SH-SY5Y (cell line): ENCODE data around the gene ZC2HC1B.

Experiments
- GATA2 ChIP-seq: IDR thresholded peaks from 2 replicates; pipeline ENCODE4 v1.6.1; 2011; ENCODE audit warnings: mild to moderate bottlenecking, low read depth, low read length
- GATA3 ChIP-seq: IDR thresholded peaks from 2 replicates; pipeline ENCODE4 v1.6.1; 2011; ENCODE audit warnings: low read depth, mild to moderate bottlenecking, low read length, moderate library complexity

ZC2HC1B gene, protein sequence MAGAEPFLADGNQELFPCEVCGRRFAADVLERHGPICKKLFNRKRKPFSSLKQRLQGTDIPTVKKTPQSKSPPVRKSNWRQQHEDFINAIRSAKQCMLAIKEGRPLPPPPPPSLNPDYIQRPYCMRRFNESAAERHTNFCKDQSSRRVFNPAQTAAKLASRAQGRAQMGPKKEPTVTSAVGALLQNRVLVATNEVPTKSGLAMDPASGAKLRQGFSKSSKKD

DNA sequence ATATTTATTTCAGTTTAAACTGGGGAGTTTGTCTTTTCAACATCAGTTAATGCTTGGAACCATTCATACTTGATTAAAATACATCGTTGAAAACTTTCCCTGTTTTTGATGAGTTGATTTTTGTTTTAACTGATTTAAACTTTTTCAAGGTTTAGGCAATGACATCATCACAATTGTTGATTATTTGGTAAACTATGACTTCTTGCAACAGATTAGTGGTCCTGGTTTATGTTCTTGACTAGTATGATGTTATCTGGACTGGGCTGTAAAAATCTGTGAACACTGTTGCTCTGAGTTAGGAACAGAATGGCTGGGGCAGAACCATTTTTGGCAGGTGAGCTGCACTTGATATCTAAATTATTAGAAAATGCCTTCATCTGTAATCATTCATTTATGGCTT is at the start of gene ZC2HC1B:
Gene ZC2HC1B (plus strand): TSS at position 241 of the 400 bp plus-strand sequence. CDS start 66 bp downstream, at position 307.
- TF ChIP-seq GATA2 (no peak), GATA3 (no peak)

DNA sequence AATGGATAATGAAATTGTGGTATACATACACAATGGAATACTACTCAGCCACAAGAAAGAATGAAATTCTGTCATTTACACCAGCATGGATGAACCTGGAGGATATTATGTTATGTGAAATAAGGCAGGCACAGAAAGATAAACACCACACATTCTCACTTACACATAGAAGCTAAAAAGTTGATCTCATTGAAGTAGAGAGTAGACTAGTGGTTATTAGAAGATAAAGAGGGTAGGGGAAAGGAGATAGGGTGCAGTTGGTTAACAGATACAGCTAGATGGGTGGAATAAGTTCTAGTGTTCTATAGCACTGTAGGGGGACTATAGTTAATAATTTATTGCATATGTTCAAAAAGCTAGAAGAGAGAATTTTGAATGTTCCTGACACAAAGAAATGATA is 46.7 kb upstream of the ZC2HC1B start:
- TF ChIP-seq GATA2: no peak
- TF ChIP-seq GATA3: no peak

DNA sequence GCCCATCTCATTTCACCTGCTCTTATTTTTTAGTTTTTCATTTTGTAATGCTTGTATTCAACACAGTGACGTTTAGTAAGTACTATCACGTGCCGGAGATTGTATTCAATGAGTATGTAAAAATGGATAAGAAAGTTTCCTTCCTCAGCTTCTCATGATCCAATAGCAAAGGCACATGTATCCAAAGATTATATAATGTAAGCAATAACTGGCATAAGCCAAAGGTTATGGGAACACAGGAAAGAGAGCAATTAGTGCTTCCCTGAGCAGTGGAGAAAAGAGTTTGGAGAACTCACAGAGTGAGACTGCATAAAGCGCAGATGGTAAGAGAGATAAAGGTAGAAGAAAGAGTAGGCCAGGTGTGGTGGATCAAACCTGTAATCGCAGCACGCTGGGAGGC is 42.9 kb upstream of the ZC2HC1B start:
- no peak for TF ChIP-seq GATA2
- no peak for TF ChIP-seq GATA3

DNA sequence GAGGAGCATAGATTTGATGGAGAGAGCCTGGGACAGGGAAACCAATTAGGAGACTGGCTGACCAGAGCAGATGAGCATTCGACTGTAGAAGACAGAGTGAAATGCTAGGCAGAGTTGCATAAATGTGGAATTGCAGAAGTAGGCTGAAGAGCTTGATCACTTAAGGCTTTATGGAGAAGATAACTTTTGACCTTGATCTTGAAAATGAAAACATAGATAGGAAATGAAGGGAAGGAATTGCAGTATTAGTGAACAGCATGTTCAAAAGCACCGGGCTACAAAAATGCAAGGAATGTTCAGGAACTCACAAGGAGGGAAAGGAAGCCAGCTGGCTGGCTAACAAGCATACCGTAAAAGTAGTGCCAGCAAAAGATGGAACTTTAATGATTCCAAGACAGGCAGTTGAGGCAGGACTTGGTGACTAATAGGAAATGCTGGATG is 41.7 kb upstream of the ZC2HC1B start:
- no peak for TF ChIP-seq GATA2

DNA sequence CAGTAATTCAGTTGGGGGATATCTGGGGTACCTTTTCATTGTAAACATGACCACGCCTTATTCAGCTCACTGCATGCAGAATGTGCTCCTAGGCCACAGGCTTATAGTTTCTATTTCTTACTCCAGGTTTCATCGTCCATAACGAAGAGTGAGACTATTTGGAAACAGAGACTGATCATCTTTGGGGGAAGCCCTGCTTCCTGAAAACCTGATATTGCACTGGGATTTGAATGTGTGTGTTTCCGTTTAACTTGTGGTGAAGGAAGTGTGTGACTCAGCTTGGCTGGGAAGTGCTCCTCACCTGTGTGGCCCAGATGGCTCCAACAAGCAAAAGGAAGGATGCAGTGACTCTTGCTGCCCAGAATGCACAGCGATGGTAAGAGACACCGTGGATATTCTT is 40.7 kb upstream of the ZC2HC1B start:
- TF ChIP-seq GATA2: no peak
- no peak for TF ChIP-seq GATA3

DNA sequence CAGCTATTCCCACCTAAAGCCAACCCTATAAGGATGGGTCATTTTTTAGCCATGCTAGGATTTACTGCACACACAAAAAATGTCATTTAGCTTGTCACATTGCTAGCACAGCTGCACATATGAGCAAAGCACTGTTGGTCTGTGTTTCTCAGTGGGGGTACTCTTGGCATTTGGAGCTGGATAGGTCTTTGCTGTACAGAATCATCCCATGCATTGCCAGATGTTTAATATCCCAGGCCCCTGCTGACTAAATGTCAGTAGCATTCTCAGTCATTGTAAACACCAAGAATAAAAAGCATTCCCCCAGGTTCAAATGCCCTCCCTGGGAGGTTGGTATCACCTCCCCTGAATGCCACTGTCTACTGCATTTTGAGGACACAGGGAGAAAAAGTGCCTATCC is 35.7 kb upstream of the ZC2HC1B start:
- no peak for TF ChIP-seq GATA2
- TF ChIP-seq GATA3: no peak

DNA sequence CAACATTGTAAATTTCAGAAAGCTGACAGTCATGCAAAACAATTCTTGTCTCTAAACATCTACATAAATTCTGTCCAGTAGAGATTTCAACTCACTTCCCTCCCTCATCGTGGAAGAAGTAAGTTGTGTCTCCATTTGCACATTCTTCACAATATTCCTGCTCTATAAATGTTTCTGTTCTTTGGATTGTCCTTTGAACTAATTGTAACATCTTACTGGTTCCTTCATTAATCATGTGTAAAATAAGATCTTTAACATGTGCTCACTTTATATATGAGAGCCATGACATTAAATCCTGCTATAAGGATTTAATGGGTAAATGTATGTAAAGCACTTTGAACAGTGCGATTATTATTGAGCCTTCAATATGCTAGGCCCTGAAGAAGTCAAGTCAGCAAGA is 28.1 kb upstream of the ZC2HC1B start:
- TF ChIP-seq GATA2 (no peak), GATA3 (no peak)

DNA sequence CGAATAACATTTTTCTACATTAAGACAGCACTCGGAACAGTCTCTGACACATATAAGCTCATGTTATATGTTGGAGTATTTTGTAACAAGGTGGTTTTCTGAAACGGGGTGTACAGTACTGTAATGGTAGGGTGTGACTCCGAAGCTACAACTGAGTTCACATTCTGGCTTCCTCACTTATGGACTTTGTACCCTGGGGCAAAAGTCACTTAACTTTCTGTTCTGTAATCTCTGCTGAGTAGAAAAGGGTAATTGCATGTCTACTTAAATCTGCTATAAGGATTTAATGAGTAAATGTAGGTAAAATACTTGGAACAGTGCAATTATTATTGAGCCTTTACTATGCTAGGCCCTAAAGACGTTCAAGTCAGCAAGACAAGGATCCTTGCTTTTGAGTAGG is 25.9 kb upstream of the ZC2HC1B start:
- no peak for TF ChIP-seq GATA2
- TF ChIP-seq GATA3: no peak

DNA sequence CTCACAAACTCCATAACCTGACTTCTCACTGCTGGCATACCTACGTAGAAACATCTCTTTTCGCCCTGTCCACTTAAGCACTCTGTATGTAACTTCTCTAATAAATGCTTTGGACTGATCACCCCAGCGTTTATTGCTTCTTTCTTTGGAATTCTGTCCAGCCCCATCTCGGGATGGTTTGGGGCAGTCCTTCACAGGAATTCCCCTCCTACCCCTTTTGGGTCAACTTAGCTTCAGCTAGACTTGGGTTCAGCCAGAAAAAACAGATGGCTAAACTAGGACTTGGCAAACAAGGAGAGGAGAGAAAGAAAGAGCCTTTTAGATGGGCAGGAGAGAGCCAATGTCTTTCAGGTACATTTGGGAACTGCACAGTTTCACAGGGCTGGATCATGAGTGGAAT is 25.1 kb upstream of the ZC2HC1B start:
- TF ChIP-seq GATA3 (no peak), GATA2 (no peak)

DNA sequence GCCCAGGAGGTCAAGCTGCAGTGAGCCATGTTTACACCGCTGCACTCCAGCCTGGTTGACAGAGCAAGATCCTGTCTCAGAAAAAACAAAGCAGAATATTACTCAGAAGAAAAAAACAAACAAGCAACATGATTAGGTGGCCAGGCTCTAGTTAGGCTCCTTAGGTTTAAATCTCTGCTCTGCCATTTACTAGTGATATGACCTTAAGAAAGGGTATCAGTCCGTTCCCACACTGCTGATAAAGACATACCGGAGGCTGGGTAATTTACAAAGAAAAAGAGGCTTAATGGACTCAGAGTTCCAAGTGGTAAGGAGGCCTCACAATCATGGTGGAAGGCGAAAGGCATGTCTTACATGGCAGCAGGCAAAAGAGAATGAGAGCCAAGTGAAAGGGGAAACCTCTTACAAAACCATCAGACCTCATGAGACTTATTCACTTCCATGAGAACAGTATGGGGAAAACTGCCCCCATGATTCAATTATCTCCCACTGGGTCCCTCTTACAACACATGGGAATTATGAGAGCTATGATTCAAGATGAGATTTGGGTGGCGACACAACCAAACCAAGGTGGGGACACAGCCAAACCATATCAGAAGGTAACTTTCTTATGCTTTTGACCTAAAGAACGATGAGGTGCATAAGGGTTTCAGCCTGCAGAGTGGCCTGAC is 23.5 kb upstream of the ZC2HC1B start:
- TF ChIP-seq GATA2 (no peak), GATA3 (no peak)

DNA sequence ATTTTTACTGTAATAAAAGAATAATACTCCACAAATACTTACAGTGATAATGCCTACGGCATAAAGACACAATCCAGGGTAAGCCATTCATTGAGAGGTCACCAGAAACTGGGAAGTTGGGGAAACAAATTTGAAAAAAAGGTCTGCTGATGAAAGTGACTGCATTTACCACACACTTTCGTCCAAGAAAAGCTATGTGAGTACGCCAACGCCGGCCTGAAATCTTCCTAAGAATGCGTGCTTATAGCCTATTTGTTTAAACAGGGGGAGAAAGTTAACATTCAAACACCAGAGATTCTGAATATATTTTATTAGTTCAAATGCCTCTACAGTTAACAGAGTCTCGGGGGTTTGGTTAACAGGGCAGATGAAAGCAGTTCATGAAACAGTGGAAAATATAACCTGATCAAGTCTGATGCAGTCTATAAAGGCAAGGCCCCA is 21.8 kb upstream of the ZC2HC1B start:
- TF ChIP-seq GATA2 (no peak), GATA3 (no peak)

DNA sequence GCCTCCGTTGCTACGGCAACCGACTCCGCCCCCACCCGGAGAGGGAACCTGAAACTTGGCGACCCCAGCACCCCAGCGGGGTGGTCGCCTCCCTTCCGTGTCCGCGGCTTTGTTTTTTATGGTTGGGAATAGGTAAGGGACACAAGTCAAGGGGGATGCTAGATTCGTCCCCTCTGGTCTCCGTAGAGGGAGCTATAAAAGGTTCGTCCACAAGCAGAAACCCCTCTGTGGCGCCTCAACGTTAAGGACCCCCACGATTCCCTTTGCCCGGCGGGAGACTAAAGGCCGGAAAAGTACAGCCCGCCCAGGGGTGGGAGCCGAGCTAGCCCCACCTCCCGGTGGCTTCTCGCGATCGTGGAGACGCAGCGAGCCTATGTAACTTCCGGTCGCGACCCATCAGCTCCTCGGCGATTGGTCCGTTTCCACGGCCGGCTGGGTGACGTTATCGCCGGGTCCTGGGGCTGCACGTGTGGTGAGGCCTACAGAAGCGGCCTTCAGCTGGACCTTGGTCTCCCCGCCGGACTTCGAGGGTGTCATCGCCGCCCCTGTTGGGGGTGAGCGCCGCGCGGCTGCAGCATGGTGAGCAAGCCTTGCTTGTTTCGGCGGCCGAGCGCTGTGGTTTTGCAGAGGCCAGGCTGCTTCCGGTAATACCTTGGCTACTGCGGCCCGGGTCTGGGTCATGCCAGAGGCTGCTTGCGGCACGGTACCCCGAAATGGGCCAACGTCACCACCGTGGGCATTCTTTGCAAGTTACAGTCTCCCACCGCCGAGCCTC is 21.2 kb upstream of the ZC2HC1B start, which contains the start of gene LTV1:
Gene LTV1 (plus strand): TSS at position 437 of the 775 bp plus-strand sequence. CDS start 140 bp downstream, at position 577.
- TF ChIP-seq GATA3 (no peak), GATA2 (0 out of 2 replicates have a peak, but pooled peaks have one; percentile 30)

DNA sequence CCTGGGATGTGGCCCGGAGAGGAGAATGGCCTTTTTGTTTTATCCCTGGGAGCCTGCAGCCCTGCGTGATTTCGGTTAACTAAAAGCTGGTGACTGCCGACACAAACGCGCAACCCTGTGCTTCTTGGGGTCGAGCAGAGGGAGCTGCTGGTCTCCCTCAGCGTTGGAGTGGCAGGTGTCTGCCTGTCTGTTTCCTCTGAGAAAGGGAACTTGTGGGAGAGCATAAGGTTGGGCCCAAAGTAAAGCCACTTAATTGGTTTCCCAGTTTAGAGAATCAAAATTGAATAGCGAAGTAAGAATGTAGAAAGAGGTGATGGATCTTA is 20.6 kb upstream of the ZC2HC1B start:
- TF ChIP-seq GATA2 (no peak), GATA3 (no peak)

DNA sequence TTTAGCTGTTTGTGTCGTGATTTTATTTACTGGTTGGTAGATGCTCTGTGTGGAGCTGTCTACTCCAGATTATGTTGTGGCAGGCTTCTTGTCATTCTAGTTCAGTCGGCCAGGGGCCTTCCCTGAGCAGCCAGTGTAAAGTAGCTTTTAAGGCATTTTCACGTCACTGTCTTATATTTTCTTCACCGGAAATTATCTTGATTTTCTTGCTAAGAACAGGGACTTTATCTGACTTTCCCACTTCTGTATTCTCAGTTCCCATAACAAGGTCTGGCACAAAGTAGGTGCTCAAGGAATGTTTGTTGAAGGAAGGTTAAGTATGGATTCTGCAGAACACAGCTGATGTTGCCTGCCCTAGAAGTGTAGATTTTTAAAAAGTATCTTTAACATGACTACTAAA is 20.3 kb upstream of the ZC2HC1B start:
- no peak for TF ChIP-seq GATA3
- no peak for TF ChIP-seq GATA2

DNA sequence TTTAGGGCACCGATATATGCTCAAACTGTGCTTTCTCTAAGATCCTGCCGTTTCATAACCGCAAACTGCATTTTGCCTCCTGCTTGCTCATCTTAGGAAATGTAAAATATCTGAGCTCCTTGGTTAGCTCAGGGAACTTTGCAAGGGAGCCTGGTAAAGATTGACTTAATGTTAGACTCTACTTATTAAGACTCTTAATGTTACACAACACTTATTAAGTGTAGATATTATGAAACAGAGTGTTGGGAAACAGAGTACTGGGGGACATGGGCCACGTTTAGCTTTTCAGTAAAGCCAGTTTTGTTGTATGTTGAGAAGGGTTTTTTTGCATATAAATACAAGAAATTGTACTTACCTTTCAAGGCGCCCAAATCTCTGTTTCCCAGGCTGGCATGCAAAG is 19.2 kb upstream of the ZC2HC1B start:
- no peak for TF ChIP-seq GATA3
- TF ChIP-seq GATA2: no peak
